Thyroid gland (tissue), 4 donors: ENCODE results near the gene FRAS1. TPM values are rescaled to one million over a fixed set of nuclear protein-coding genes. Genes with fewer than 3 reads are reported as not detected.

Experiments
- DNase-seq, 2 donors: peaks; one replicate each; pipeline ENCODE4 v3.0.0-alpha.2; 2019
- H3K27ac ChIP-seq, 3 donors: fragments of 200-600 bp; sonication (generic); 1 replicate in 2 of 3; 2 replicates in 1 of 3; pipeline ENCODE4 v1.5.1; 2016 to 2019; ENCODE audit warnings: mild to moderate bottlenecking in 1 of 3, moderate library complexity in 1 of 3
- H3K27me3 ChIP-seq: fragments of 200-600 bp; sonication (generic); one replicate; pipeline ENCODE4 v1.5.1; 2019
- H3K36me3 ChIP-seq, 2 donors: fragments of 200-600 bp; sonication (generic); one replicate each; pipeline ENCODE4 v1.5.1; 2016 to 2019
- H3K4me1 ChIP-seq, 2 donors: fragments of 200-600 bp; sonication (generic); one replicate each; pipeline ENCODE4 v1.5.1; 2017 to 2019
- H3K4me3 ChIP-seq, 3 donors: fragments of 200-600 bp; sonication (generic); replicated peaks in 1 of 3; 1 replicate in 2 of 3; 2 replicates in 1 of 3; pipeline ENCODE4 v1.5.1; 2016; ENCODE audit warnings: mild to moderate bottlenecking in 1 of 3
- H3K9me3 ChIP-seq: fragments of 200-600 bp; sonication (generic); one replicate; pipeline ENCODE4 v1.5.1; 2017
- CTCF ChIP-seq, 6 experiments: fragments of 200-600 bp in 3 of 6; fragments of 450-650 bp in 3 of 6; sonication (generic) in 3 of 6; IDR thresholded peaks; one replicate each; pipeline ENCODE4 v1.5.1; 2016 to 2019; ENCODE audit warnings: antibody characterized with exemption in 6 of 6, mild to moderate bottlenecking in 2 of 6, inconsistent platforms in 1 of 6, moderate library complexity in 1 of 6
- POLR2A ChIP-seq, 2 donors: fragments of 450-650 bp; IDR thresholded peaks; one replicate each; pipeline ENCODE4 v1.6.1; 2017; ENCODE audit warnings: antibody characterized with exemption in 2 of 2, mild to moderate bottlenecking in 2 of 2, moderate library complexity in 1 of 2
- WGBS, 2 donors: methylation state at CpG; one replicate each; pipeline ENCODE4 v1.1.5; 2017; 5-methylcytosine and 5-hydroxymethylcytosine counted together
- intact Hi-C: fragments of 100-400 bp; cut with DNase I; formaldehyde crosslinking; loops from one replicate; pipeline ENCODE4 v1.15.1; 2023
- total RNA-seq, 4 donors: library from RNA; depleted of rRNA; stranded (reverse); fragments of >200 nt; gene quantifications; one replicate each; pipeline ENCODE4 v1.2.3, GENCODE V29; 2016

The FRAS1 gene
- total RNA-seq, 4 donors from 2014 or later = 25.4 to 42.3 (median 31.7) TPM

- no peak for DNase-seq
- intact Hi-C loops = no loop called here
- 95 to 96% methylated on average over 4 of the region's 4 CpGs for WGBS, 2 donors
These were observed 339.6 kb downstream of the FRAS1 start for GRCh38 chr4:78396613-78397291.

DNA sequence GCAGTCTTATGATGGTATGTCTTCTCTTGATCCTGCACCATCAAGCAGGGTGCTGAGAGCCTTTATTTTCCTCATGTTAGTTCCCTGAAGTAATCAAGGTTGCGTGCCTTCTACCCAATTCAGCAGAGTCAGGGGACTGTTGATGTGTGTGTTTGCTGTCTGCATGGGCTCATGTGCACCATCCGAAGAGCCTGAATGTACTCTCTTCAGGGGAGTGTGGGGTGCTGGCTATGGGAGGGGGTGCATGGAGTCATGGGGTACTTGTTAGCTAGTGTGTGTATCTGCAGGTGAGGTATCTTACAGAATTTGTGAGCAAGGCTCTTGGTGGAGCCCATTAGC, 340.1 kb downstream of the FRAS1 start:
- TF ChIP-seq POLR2A (IDR thresholded peaks at IDR 0.05) (no peak), CTCF (IDR thresholded peaks at IDR 0.05) (no peak)
- H3K36me3 ChIP-seq = no peaks in the 10 kb centered on the region
- no peak overlapping the region for H3K27ac ChIP-seq
- WGBS, 2 donors = 100% methylated on average over 2 of the region's 2 CpGs
- no peak for DNase-seq
- H3K4me1 ChIP-seq = no peaks in the 10 kb centered on the region
- H3K9me3 ChIP-seq = no peaks in the 10 kb centered on the region
- H3K27me3 ChIP-seq = no peaks in the 10 kb centered on the region
- no peak overlapping the region for H3K4me3 ChIP-seq
- intact Hi-C loops = no loop called here

More at GRCh38 chr4:78396613-78397291, 339.6 kb downstream of the FRAS1 start:
- Histone ChIP-seq H3K4me1 (no peaks in the 10 kb centered on the region), H3K27me3 (no peaks in the 10 kb centered on the region), H3K36me3 (no peaks in the 10 kb centered on the region), H3K4me3 (no peak overlapping the region), H3K9me3 (no peaks in the 10 kb centered on the region), H3K27ac (no peak overlapping the region)
- TF ChIP-seq CTCF (IDR thresholded peaks at IDR 0.05) = no peak
- no peak for TF ChIP-seq POLR2A (IDR thresholded peaks at IDR 0.05)

DNA sequence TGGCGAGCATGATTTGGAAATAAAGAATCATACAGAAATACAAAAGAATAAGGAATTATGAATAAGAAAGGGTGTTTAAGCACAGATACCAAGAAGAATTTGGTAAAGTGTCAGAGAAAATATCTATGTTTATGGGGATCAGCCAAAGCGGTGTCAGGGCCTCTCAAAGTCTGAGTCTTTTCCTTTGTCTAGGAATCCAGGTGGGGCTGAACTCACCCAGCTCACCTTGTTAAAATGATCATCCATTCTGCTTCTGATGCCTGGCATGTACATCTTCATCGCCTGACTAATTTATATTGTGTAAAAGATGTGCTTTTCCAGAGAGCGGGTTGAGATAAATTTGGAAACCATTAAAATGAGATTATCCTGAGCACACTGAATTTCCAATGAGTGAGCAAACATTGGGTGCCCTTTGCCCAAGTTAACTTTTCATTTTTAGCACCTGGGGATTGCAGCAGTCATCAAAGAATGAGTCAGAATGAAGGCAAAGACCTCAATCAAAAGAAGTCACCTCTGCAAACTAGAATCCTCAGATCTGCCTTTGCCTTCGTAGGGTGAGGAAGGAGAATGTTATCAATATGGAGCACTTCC, 352.6 kb downstream of the FRAS1 start:
- Histone ChIP-seq H3K27me3 (no peaks in the 10 kb centered on the region), H3K4me3 (no peak overlapping the region), H3K4me1 (no peaks in the 10 kb centered on the region), H3K9me3 (no peaks in the 10 kb centered on the region), H3K27ac (no peak overlapping the region), H3K36me3 (peaks cover 0 to 2% of the 10 kb centered on the region in 2 donors)
- 96 to 97% methylated on average over 5 of the region's 5 CpGs for WGBS, 2 donors
- intact Hi-C loops = no loop called here
- TF ChIP-seq POLR2A (IDR thresholded peaks at IDR 0.05) (no peak), CTCF (IDR thresholded peaks at IDR 0.05) (no peak)
- DNase-seq = no peak

GRCh38 chr4:78410225-78410624, 353.1 kb downstream of the FRAS1 start:
- TF ChIP-seq POLR2A (IDR thresholded peaks at IDR 0.05) = no peak
- no peak for TF ChIP-seq CTCF (IDR thresholded peaks at IDR 0.05)
- Histone ChIP-seq H3K9me3 (no peaks in the 10 kb centered on the region), H3K36me3 (peaks cover 0 to 2% of the 10 kb centered on the region in 2 donors), H3K4me3 (no peak overlapping the region), H3K27me3 (no peaks in the 10 kb centered on the region), H3K27ac (no peak overlapping the region), H3K4me1 (no peaks in the 10 kb centered on the region)
- intact Hi-C loops = no loop called here
- DNase-seq = no peak

- no peak overlapping the region for H3K4me3 ChIP-seq
- no peaks in the 10 kb centered on the region for H3K4me1 ChIP-seq
- no peaks in the 10 kb centered on the region for H3K27me3 ChIP-seq
- 77 to 86% methylated on average over 1 of the region's 1 CpG for WGBS, 2 donors
- no peak overlapping the region for H3K27ac ChIP-seq
- no peak for DNase-seq
- H3K36me3 ChIP-seq = peaks cover 0 to 2% of the 10 kb centered on the region in 2 donors
- TF ChIP-seq CTCF (IDR thresholded peaks at IDR 0.05) (no peak), POLR2A (IDR thresholded peaks at IDR 0.05) (no peak)
- no peaks in the 10 kb centered on the region for H3K9me3 ChIP-seq
- intact Hi-C loops = no loop called here
These were observed 353.6 kb downstream of the FRAS1 start for GRCh38 chr4:78410676-78411075.
